ENCODE measurements around the gene ZDHHC6.

GRCh38 chr10:112397592-112397991 is 49.1 kb downstream of the ZDHHC6 start:
- TF ChIP-seq CTCF (IDR thresholded peaks at IDR 0.05) = no peak
- no peak for TF ChIP-seq POLR2A (IDR thresholded peaks at IDR 0.05)
